NOMO-1 (cell line): ENCODE results near the gene GABRG3.

Source experiments
- DNase-seq, 2 experiments: peaks; one replicate each; lab custom pipeline; 2025; ENCODE audit not compliant: unreplicated experiment in 2 of 2; lab: John Stamatoyannopoulos, UW

Gene GABRG3

GRCh38 chr15:27483124-27483523 is 512.1 kb downstream of the GABRG3 start:
- no peak for DNase-seq

- no peak for DNase-seq
Measured at GRCh38 chr15:27485265-27485664, 514.3 kb downstream of the GABRG3 start.

GRCh38 chr15:27486051-27486450 is 515.1 kb downstream of the GABRG3 start:
- DNase-seq, result no peak

- DNase-seq, result no peak
Measured at GRCh38 chr15:27486683-27487647, 516.0 kb downstream of the GABRG3 start.

- DNase-seq, result no peak
Measured at GRCh38 chr15:27487846-27488245, 516.9 kb downstream of the GABRG3 start.

GRCh38 chr15:27490867-27491595 is 520.0 kb downstream of the GABRG3 start:
- DNase-seq, result no peak

- DNase-seq, result no peak
Measured at GRCh38 chr15:27491666-27492621, 521.0 kb downstream of the GABRG3 start.

GRCh38 chr15:27495963-27496459 is 525.0 kb downstream of the GABRG3 start:
- no peak for DNase-seq

- no peak for DNase-seq
Measured at GRCh38 chr15:27498700-27499099, 527.7 kb downstream of the GABRG3 start.

- no peak for DNase-seq
Measured at GRCh38 chr15:27499191-27499590, 528.2 kb downstream of the GABRG3 start.

- DNase-seq, result no peak
Measured at GRCh38 chr15:27499719-27500118, 528.7 kb downstream of the GABRG3 start.

- no peak for DNase-seq
Measured at GRCh38 chr15:27500206-27500605, 529.2 kb downstream of the GABRG3 start.

GRCh38 chr15:27506752-27507151 is 535.8 kb downstream of the GABRG3 start:
- DNase-seq, result no peak

- DNase-seq, result no peak
Measured at GRCh38 chr15:27509014-27509413, 538.0 kb downstream of the GABRG3 start.

GRCh38 chr15:27512281-27513001 is 541.5 kb downstream of the GABRG3 start:
- no peak for DNase-seq

GRCh38 chr15:27514526-27514925 is 543.5 kb downstream of the GABRG3 start:
- no peak for DNase-seq

GRCh38 chr15:27527490-27528067 is 556.6 kb downstream of the GABRG3 start:
- DNase-seq, result no peak

GRCh38 chr15:27529399-27529798 is 558.4 kb downstream of the GABRG3 start:
- DNase-seq, result no peak

GRCh38 chr15:27530994-27531393 is 560.0 kb downstream of the GABRG3 start:
- DNase-seq, result no peak
